ENCODE data around the gene LY6G6C. TPM values are rescaled to one million over a fixed set of nuclear protein-coding genes. Genes with fewer than 3 reads are reported as not detected.

The LY6G6C gene
- total and polyA plus RNA-seq, 2 of the 13 experiments (the other 11 are each of a cell fraction or from before 2014, with no cell fraction given) = 0.15 TPM; not detected in 1

- TF ChIP-seq AHDC1 (CRISPR knock-in tag; IDR thresholded peaks at IDR 0.05; ENCODE audit: borderline replicate concordance) (no peak), ZFP62 (CRISPR knock-in tag; IDR thresholded peaks at IDR 0.05) (no peak), ZNF781 (CRISPR knock-in tag; IDR thresholded peaks at IDR 0.05; ENCODE audit: borderline replicate concordance, not compliant biosample characterization) (no peak), ZNF274 (CRISPR knock-in tag; IDR thresholded peaks at IDR 0.05) (peak; percentile 69), ZNF709 (CRISPR knock-in tag; IDR thresholded peaks at IDR 0.05) (peak; percentile 39; the same call in 1 of the 2 replicates), ZNF780A (CRISPR knock-in tag; IDR thresholded peaks at IDR 0.05) (no peak), EHMT2 (IDR thresholded peaks at IDR 0.05; ENCODE audit: borderline replicate concordance, low read depth, low read length) (no peak), ZNF275 (CRISPR knock-in tag; IDR thresholded peaks at IDR 0.05; ENCODE audit: borderline replicate concordance) (no peak), PCBP2 (optimal IDR thresholded peaks at IDR 0.05; ENCODE audit: low read depth, low read length, poor library complexity, severe bottlenecking) (no peak), ZKSCAN8 (CRISPR knock-in tag; IDR thresholded peaks at IDR 0.05; ENCODE audit: borderline replicate concordance) (no peak), DR1 (CRISPR knock-in tag; IDR thresholded peaks at IDR 0.05) (no peak), PAWR (CRISPR knock-in tag; IDR thresholded peaks at IDR 0.05; ENCODE audit: borderline replicate concordance) (no peak; the same call in 1 of the 2 replicates), UBTF (CRISPR knock-in tag; IDR thresholded peaks at IDR 0.05) (no peak; the same call in 1 of the 2 replicates), ZNF282 (IDR thresholded peaks at IDR 0.05; ENCODE audit: partially characterized antibody) (no peak), ZNF512B (CRISPR knock-in tag; IDR thresholded peaks at IDR 0.05; ENCODE audit: borderline replicate concordance) (no peak), HNRNPH1 (optimal IDR thresholded peaks at IDR 0.05; ENCODE audit: low read depth, low read length) (no peak)
These were observed 8.6 kb upstream of the LY6G6C start (continued) for GRCh38 chr6:31729979-31730630.

Measured in HepG2 (cell line).